KMS-11 (cell line): ENCODE data around the gene GALR1.

Experiments used
- H2AFZ ChIP-seq: fragments of 200-600 bp; sonication (generic); 2 replicates; pipeline ENCODE4 v1.6.1; 2016; ENCODE audit warnings: antibody characterized with exemption, mixed run types, low read depth
- H3K27ac ChIP-seq: fragments of 200-600 bp; sonication (generic); 2 replicates; pipeline ENCODE4 v1.6.1; 2016; ENCODE audit warnings: mild to moderate bottlenecking, mixed run types
- H3K27me3 ChIP-seq: fragments of 200-600 bp; sonication (generic); 2 replicates; pipeline ENCODE4 v1.6.1; 2017; ENCODE audit warnings: mild to moderate bottlenecking, low read depth, mixed run types, moderate library complexity; ENCODE audit not compliant: insufficient read depth
- H3K36me3 ChIP-seq: fragments of 200-600 bp; sonication (generic); 2 replicates; pipeline ENCODE4 v1.6.1; 2017; ENCODE audit warnings: mild to moderate bottlenecking, mixed run types; ENCODE audit not compliant: insufficient read depth
- H3K4me1 ChIP-seq: fragments of 200-600 bp; sonication (generic); 2 replicates; pipeline ENCODE4 v1.6.1; 2016; ENCODE audit warnings: mild to moderate bottlenecking, low read depth, mixed run types; ENCODE audit not compliant: poor library complexity, severe bottlenecking
- H3K4me2 ChIP-seq: fragments of 200-600 bp; sonication (generic); 2 replicates; pipeline ENCODE4 v1.7.0; 2016; ENCODE audit warnings: mild to moderate bottlenecking, mixed run types
- H3K4me3 ChIP-seq: fragments of 200-600 bp; sonication (generic); IDR thresholded peaks from 2 replicates; pipeline ENCODE4 v1.6.1; 2017; ENCODE audit warnings: low read depth, low read length, mixed read lengths; ENCODE audit not compliant: insufficient read depth
- H3K79me2 ChIP-seq: fragments of 200-600 bp; sonication (generic); 2 replicates; pipeline ENCODE4 v1.6.1; 2016; ENCODE audit warnings: low read depth, mixed run types; ENCODE audit not compliant: insufficient read depth
- H3K9ac ChIP-seq: fragments of 200-600 bp; sonication (generic); 2 replicates; pipeline ENCODE4 v1.6.1; 2016; ENCODE audit warnings: mild to moderate bottlenecking, mixed run types
- H4K20me1 ChIP-seq: fragments of 200-600 bp; sonication (generic); 2 replicates; pipeline ENCODE4 v1.6.1; 2016; ENCODE audit warnings: mild to moderate bottlenecking, mixed run types; ENCODE audit not compliant: insufficient read depth
- TF ChIP-seq, protein P1 (sequence below): fragments of 200-600 bp; sonication (generic); conservative IDR thresholded peaks from 2 replicates; pipeline ENCODE4 v1.6.1; 2017; ENCODE audit warnings: low read depth, mild to moderate bottlenecking, antibody characterized with exemption, low read length, moderate library complexity, mixed read lengths

The GALR1 gene

DNA sequence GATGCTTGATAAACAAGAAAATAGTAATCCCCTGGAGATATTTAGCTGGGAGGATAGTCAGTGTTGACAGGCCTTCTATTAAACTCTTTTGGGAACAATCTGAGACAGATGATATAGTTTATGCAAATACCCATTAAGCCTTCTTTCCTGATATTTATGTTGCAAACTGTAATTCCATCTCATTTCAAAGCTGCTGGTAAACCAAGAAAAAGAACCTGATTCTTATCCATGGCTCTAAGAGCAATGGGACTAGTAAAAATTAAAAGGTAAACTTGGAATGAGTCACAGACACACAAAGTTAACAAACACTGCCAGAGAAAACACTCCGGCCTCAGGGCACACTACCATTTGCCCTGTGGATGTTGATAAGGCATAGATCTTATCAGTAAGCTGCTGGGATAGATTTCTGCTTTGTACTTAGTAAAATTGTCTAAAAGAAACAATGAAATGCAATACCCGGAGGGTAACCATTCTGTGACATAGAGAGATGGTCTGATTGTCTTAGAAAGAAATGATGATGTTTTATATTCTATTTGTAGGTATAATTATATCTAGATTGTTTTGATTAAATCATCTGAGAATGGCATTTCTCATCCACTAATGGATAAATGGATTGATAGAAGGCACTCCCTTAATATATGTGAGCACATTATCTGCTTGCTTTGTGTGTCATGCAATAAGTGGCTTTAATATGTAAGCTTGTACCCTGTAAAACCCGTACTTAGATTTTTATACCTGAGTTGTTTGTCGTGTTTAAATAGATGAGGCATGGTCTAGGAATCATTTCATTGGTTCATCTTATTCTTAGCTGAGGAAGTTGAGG lies 13.2 kb downstream of the GALR1 start:
- H3K4me2 ChIP-seq: no peak overlapping the region
- TF ChIP-seq, protein P1, sequence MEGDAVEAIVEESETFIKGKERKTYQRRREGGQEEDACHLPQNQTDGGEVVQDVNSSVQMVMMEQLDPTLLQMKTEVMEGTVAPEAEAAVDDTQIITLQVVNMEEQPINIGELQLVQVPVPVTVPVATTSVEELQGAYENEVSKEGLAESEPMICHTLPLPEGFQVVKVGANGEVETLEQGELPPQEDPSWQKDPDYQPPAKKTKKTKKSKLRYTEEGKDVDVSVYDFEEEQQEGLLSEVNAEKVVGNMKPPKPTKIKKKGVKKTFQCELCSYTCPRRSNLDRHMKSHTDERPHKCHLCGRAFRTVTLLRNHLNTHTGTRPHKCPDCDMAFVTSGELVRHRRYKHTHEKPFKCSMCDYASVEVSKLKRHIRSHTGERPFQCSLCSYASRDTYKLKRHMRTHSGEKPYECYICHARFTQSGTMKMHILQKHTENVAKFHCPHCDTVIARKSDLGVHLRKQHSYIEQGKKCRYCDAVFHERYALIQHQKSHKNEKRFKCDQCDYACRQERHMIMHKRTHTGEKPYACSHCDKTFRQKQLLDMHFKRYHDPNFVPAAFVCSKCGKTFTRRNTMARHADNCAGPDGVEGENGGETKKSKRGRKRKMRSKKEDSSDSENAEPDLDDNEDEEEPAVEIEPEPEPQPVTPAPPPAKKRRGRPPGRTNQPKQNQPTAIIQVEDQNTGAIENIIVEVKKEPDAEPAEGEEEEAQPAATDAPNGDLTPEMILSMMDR: no peak

DNA sequence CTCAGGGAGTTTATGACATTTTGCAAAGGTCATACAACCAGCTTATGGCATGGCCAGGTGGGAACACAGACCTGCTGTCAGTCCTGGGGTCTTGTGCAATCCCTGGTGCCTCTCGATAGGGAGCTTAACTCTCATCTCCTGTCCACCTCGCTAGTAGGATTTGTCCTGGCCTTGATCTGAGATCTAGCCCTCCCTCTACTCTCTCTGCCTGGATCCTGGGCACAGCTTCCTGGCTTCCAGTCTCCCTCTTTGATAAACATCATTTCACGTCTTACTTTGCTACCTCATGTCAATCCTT lies 13.8 kb downstream of the GALR1 start:
- Histone ChIP-seq H3K4me2 (no peak overlapping the region), H3K79me2 (no peaks in the 10 kb centered on the region), H3K4me3 (no peak overlapping the region), H3K4me1 (no peaks in the 10 kb centered on the region), H3K9ac (no peak overlapping the region), H3K27me3 (no peaks in the 10 kb centered on the region), H3K27ac (no peak overlapping the region), H3K36me3 (no peaks in the 10 kb centered on the region), H4K20me1 (no peaks in the 10 kb centered on the region), H2AFZ (no peak overlapping the region)
- TF ChIP-seq, protein P1: no peak

More for the DNA sequence above, 13.2 kb downstream of the GALR1 start:
- Histone ChIP-seq H3K4me1 (no peaks in the 10 kb centered on the region), H3K9ac (no peak overlapping the region), H2AFZ (no peak overlapping the region), H3K79me2 (no peaks in the 10 kb centered on the region), H3K27ac (no peak overlapping the region), H3K4me3 (no peak overlapping the region), H3K36me3 (no peaks in the 10 kb centered on the region), H3K27me3 (no peaks in the 10 kb centered on the region), H4K20me1 (no peaks in the 10 kb centered on the region)

DNA sequence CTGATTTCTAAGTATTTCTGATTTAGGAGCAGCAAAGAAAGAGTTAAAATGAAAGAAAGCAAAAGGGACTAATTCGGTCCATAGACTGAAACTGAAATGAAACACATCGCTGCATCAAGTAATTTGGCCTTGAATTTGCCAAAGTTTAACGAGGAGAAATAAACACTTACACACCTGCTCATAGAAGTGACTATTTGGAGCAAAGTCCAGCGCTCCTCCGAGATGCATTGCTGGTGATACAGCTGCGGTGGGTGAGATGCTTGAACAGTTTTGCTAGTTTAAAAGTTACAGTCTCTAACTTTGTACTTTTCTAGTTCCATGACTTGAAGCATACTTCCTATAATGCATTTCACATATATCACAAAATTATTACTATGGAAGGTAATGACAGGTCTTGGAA lies 18.3 kb downstream of the GALR1 start:
- Histone ChIP-seq H3K4me2 (no peak overlapping the region), H3K4me1 (no peaks in the 10 kb centered on the region), H4K20me1 (no peaks in the 10 kb centered on the region), H3K79me2 (no peaks in the 10 kb centered on the region), H3K9ac (no peak overlapping the region), H3K27me3 (no peaks in the 10 kb centered on the region), H2AFZ (no peak overlapping the region), H3K36me3 (no peaks in the 10 kb centered on the region), H3K4me3 (no peak overlapping the region), H3K27ac (no peak overlapping the region)
- TF ChIP-seq, protein P1: no peak

DNA sequence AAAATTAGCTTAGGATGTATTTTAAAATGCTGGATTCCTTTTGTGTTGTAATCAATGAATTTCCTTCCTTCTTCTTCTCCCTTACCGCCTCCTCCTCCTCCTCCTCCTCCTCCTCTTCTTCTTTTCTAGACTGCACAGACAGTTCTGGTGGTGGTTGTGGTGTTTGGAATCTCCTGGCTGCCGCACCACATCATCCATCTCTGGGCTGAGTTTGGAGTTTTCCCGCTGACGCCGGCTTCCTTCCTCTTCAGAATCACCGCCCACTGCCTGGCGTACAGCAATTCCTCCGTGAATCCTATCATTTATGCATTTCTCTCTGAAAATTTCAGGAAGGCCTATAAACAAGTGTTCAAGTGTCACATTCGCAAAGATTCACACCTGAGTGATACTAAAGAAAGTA lies 18.8 kb downstream of the GALR1 start:
- H3K4me2 ChIP-seq: no peak overlapping the region
- no peaks in the 10 kb centered on the region for H3K36me3 ChIP-seq
- H3K27ac ChIP-seq: no peak overlapping the region
- no peak overlapping the region for H3K4me3 ChIP-seq
- H3K9ac ChIP-seq: no peak overlapping the region
- no peaks in the 10 kb centered on the region for H4K20me1 ChIP-seq
- no peaks in the 10 kb centered on the region for H3K4me1 ChIP-seq
- H2AFZ ChIP-seq: no peak overlapping the region
- no peaks in the 10 kb centered on the region for H3K79me2 ChIP-seq
- TF ChIP-seq, protein P1: no peak
- no peaks in the 10 kb centered on the region for H3K27me3 ChIP-seq
